Gastrocnemius medialis (tissue), 4 donors: ENCODE measurements around the gene LINC01488.

Source experiments
- POLR2A ChIP-seq, 2 donors: fragments of 450-650 bp; IDR thresholded peaks; one replicate each; pipeline ENCODE4 v1.6.1; 2017; ENCODE audit warnings: antibody characterized with exemption in 2 of 2, mild to moderate bottlenecking in 2 of 2, moderate library complexity in 2 of 2
- TF ChIP-seq, protein P1 (sequence below), 5 experiments: fragments of 450-650 bp in 3 of 5; fragments of 200-600 bp in 2 of 5; sonication (generic) in 2 of 5; IDR thresholded peaks in 4 of 5; conservative IDR thresholded peaks in 1 of 5; 1 replicate in 4 of 5; 2 replicates in 1 of 5; pipeline ENCODE4 v1.5.1; 2016 to 2019; ENCODE audit warnings: antibody characterized with exemption in 5 of 5, mild to moderate bottlenecking in 3 of 5, moderate library complexity in 3 of 5

DNA sequence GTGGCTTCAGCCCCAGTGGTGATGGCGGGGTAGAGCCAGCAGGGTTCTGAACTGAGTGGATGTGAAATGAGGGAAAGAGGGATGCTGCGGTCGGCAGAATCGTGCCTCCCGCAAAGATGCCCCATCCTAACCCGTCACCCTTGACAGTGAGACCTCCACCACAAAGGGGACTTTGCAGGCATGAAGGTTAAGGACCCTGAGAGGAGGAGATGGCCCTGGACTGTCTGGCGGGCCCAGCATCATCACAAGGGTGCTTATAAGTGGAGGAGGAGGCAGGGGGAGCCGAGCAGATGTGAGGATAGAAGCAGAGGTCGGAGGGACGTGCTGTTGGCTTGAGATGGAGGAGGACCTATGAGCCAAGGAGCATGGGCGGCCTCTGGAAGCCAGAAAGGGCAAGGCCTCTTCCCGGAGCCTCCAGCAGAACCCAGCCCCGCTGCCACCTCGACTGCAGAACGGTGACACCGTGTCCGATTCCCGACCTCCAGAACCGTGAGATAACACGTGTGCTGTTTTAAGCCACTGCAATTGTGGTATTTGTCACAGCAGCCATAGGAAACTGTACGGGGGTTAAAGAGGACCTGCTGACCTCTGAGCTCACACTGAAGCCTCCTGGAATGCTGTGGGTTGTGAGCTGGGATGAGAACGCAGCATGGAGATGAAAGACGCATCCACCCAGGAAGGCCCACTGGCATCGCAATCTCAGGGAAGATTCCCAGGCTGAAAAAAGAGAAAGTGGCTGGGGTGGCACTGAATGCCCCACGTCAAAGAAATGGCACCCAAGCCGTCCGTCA is 10.9 kb downstream of the LINC01488 start:
- TF ChIP-seq POLR2A (IDR thresholded peaks at IDR 0.05), result no peak
- TF ChIP-seq, protein P1, sequence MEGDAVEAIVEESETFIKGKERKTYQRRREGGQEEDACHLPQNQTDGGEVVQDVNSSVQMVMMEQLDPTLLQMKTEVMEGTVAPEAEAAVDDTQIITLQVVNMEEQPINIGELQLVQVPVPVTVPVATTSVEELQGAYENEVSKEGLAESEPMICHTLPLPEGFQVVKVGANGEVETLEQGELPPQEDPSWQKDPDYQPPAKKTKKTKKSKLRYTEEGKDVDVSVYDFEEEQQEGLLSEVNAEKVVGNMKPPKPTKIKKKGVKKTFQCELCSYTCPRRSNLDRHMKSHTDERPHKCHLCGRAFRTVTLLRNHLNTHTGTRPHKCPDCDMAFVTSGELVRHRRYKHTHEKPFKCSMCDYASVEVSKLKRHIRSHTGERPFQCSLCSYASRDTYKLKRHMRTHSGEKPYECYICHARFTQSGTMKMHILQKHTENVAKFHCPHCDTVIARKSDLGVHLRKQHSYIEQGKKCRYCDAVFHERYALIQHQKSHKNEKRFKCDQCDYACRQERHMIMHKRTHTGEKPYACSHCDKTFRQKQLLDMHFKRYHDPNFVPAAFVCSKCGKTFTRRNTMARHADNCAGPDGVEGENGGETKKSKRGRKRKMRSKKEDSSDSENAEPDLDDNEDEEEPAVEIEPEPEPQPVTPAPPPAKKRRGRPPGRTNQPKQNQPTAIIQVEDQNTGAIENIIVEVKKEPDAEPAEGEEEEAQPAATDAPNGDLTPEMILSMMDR (IDR thresholded peaks at IDR 0.05 in 4 of 5, conservative IDR thresholded peaks at IDR 0.05 in 1 of 5), result no peak
